KOPT-K1 (cell line): ENCODE results near the gene RNF212B.
A peak's percentile ranks its signal among the peaks of the same experiment; 100 is the strongest.

Experiments
- H3K27ac ChIP-seq: fragments of 200-600 bp; sonication (generic); 2 replicates; pipeline ENCODE4 v1.5.1; 2016; ENCODE audit warnings: antibody characterized with exemption, mild to moderate bottlenecking, low read depth, low read length; ENCODE audit not compliant: poor library complexity, severe bottlenecking
- H3K36me3 ChIP-seq: fragments of 200-600 bp; sonication (generic); 2 replicates; pipeline ENCODE4 v1.5.1; 2017; ENCODE audit warnings: antibody characterized with exemption, mild to moderate bottlenecking, low read length, moderate library complexity; ENCODE audit not compliant: insufficient read depth
- H3K9me3 ChIP-seq: fragments of 200-600 bp; sonication (generic); 2 replicates; pipeline ENCODE4 v1.5.1; 2017; ENCODE audit warnings: antibody characterized with exemption, low read length, mild to moderate bottlenecking; ENCODE audit not compliant: insufficient read depth, poor library complexity, severe bottlenecking

RNF212B gene

DNA sequence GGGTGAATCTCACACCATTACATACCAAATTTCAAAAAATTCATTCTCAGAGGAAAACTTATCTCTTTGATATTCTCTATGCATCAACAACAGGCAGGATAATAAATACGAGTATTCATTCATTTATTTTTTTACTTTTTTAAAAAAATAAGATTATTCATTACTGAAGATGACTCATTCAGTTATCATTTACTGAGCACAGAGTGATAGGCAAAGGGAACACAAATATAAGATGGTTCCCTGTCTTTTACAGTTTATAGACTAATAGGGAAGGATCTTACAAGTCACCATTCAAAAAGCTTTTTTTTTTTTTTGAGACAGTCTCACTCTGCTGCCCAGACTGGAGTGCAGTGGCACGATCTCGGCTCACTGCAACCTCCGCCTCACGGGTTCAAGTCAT, 78.6 kb downstream of the RNF212B start:
- no peak overlapping the region for H3K27ac ChIP-seq
- H3K9me3 ChIP-seq = no peaks in the 10 kb centered on the region
- no peaks in the 10 kb centered on the region for H3K36me3 ChIP-seq

DNA sequence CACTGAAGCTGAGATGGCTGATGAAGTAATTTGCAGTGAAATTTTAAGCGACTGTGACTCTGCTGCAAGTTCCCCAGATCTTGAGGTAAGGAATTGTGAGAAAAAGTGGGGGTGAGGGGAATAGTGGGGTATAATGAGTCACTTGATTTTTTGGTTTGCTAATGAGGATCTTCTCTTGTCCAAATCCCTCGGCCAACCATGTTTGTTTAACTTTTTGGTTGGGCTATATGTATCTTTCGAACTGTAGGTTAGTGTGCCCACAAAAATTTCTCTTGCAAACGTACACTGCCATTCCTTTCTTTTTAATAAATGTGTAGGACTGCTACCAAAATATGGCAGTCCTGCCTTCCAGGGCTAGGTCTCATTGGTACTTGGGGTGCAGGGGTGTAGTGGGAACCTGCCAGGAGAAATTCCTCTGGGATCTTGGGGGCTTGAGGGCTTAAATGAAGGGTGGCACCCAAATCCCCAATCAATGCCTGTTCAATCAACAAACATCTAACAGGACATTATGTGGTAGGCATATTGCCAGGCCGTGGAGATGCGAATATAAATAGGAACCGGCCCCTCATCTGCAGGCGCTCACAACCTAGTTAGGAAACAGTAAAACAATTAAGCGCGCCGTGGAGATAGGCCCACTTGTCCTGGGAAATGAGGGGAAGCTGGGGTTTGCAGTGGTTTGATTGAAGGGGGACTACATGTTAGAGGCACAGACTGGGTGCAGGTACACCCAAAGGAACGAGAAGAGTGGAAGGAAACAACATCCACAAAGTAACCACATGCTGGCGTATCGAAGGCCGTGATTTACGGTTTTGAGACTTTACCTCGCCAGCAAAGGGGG, 82.2 kb downstream of the RNF212B start:
- Histone ChIP-seq H3K36me3 (peaks cover 24% of the 10 kb centered on the region), H3K9me3 (no peaks in the 10 kb centered on the region), H3K27ac (peak overlapping the region; percentile 75)

DNA sequence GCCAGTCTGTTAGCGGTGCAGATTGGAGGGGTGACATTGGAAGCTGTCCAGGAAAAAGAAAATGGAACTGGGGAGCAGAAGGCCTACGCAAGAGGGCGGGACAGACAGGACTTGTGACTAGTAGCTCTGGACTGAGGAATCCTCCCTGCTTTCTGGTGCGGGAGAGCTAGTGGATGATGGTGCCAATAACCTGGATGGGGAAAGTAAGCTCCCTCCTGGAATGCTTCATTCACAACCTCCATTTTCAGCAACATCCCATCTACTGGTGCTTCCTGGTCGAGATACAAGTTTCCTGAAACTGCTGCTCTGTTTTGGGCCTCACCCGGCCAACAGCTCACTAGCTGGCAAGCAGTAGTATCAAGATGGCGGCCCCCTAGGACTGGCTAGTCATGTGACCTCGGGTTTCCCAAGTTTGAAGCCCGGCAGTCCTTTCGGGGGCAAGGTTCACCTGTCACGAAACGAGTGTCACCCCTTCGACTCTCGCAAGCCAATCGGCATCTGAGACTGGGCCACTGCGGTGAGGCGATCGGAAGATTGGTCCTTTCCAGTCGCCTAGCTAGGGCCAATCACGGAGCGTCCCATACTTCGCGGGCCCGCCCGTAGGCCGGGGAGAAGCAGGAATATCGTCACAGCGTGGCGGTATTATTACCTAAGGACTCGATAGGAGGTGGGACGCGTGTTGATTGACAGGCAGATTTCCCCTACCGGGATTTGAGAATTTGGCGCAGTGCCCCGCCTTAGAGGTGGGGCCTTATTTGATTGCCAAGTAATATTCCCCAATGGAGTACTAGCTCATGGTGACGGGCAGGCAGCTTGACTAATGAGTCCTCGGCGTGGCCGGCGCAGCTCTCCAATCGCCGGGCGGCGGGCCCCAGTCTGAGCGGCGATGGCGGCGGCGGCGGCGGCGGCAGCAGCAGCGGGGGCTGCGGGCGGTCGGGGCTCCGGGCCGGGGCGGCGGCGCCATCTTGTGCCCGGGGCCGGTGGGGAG, 83.1 kb downstream of the RNF212B start, which contains the start of gene PABPN1:
Gene PABPN1, plus strand, starts transcription at position 874 of the 988 bp plus-strand sequence. Its CDS starts 13 bp downstream, at position 887.
- Histone ChIP-seq H3K36me3 (peaks cover 33% of the 10 kb centered on the region), H3K27ac (peak within 1 kb of the TSS; percentile 75), H3K9me3 (no peaks in the 10 kb centered on the region)

DNA sequence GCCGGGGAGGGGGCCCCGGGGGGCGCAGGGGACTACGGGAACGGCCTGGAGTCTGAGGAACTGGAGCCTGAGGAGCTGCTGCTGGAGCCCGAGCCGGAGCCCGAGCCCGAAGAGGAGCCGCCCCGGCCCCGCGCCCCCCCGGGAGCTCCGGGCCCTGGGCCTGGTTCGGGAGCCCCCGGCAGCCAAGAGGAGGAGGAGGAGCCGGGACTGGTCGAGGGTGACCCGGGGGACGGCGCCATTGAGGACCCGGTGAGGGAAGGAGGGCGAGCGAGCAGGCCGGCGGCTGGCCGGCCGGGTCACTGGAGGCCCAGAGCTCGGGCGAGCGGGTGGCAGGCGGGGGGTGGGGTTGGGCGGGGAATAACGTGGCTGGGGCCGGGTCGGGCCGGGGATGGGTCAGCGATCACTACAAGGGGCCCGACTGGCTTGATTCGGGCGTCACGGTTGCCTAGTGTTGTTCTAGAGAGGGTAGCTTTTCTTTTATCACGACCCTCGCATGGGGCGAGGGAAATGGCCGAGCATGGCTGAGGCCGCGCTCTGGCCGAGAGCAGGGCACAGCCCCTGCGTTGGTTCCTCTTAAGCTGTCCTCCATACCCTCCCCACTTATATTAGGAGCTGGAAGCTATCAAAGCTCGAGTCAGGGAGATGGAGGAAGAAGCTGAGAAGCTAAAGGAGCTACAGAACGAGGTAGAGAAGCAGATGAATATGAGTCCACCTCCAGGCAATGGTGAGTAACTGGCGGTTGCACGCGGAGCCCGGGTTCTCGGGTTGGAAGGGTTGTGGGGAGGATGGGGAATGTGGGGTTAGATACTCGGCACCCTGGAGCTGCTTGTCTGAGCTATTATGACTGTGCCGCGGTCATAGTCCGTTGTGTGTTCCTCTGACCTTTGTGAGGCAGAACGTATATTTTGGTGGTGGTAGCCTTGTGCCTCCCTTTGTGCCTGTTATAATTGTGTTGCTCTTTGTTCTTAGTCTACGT, 84.1 kb downstream of the RNF212B start:
- Histone ChIP-seq H3K9me3 (no peaks in the 10 kb centered on the region), H3K36me3 (peaks cover 43% of the 10 kb centered on the region), H3K27ac (peak overlapping the region; percentile 74)
